Activated CD8-positive, alpha-beta memory T cell treated with anti-CD3 and anti-CD28 coated beads for 1 hour (primary cell): Measurements from ENCODE around the gene ETV5.
"Not testable (repeated sequence)": the region's sequence is repeated elsewhere in the genome, so short reads cannot be mapped to it uniquely, and the experiment has no call there.

ENCODE experiments used
- DNase-seq, 2 donors: peaks; one replicate each; pipeline ENCODE4 v3.0.0-alpha.2; 2020; ENCODE audit warnings: low read depth in 1 of 2; ENCODE audit errors: extremely low read depth in 1 of 2

ETV5 gene

GRCh38 chr3:186025993-186026392 lies 82.9 kb downstream of the ETV5 start:
- DNase-seq: not testable (repeated sequence)

GRCh38 chr3:186025161-186025560 lies 83.7 kb downstream of the ETV5 start:
- no peak for DNase-seq

GRCh38 chr3:186024210-186024609 lies 84.7 kb downstream of the ETV5 start:
- no peak for DNase-seq

GRCh38 chr3:186022931-186023330 lies 86.0 kb downstream of the ETV5 start:
- no peak for DNase-seq

- DNase-seq: no peak
These were observed 87.1 kb downstream of the ETV5 start for GRCh38 chr3:186021673-186022362.

GRCh38 chr3:186021250-186021649 lies 87.6 kb downstream of the ETV5 start:
- not testable (repeated sequence) for DNase-seq

GRCh38 chr3:186019288-186019687 lies 89.6 kb downstream of the ETV5 start:
- DNase-seq: not testable (repeated sequence)

- DNase-seq: no peak
These were observed 94.0 kb downstream of the ETV5 start for GRCh38 chr3:186014866-186015265.

GRCh38 chr3:186013312-186013711 lies 95.6 kb downstream of the ETV5 start:
- DNase-seq: no peak

GRCh38 chr3:186012137-186012536 lies 96.8 kb downstream of the ETV5 start:
- no peak for DNase-seq

GRCh38 chr3:186004671-186005070 lies 104.2 kb downstream of the ETV5 start:
- DNase-seq: no peak

GRCh38 chr3:186004209-186004608 lies 104.7 kb downstream of the ETV5 start:
- DNase-seq: no peak

GRCh38 chr3:186003610-186004009 lies 105.3 kb downstream of the ETV5 start:
- no peak for DNase-seq

- no peak for DNase-seq
These were observed 105.9 kb downstream of the ETV5 start for GRCh38 chr3:186002884-186003472.

GRCh38 chr3:186001842-186002241 lies 107.0 kb downstream of the ETV5 start:
- DNase-seq: no peak

GRCh38 chr3:185999221-185999620 lies 109.7 kb downstream of the ETV5 start:
- DNase-seq: no peak

GRCh38 chr3:185998136-185998535 lies 110.8 kb downstream of the ETV5 start:
- no peak for DNase-seq

- no peak for DNase-seq
These were observed 111.8 kb downstream of the ETV5 start for GRCh38 chr3:185997130-185997529.
